HCT116 (cell line): ENCODE results near the gene TRIM31. TPM values are rescaled to one million over a fixed set of nuclear protein-coding genes. Genes with fewer than 3 reads are reported as not detected.

Experiments
- ATAC-seq: fragments of 200-7000 bp; cut with Tn5 transposase; 2 replicates; pipeline ENCODE4 v1.9.1; 2020; ENCODE audit warnings: mild to moderate bottlenecking, moderate library complexity
- BruUV-seq: library from RNA; stranded (reverse); fragments of 400-500 nt; replicated peaks from 2 replicates; lab custom pipeline; 2021; lab: Mats Ljungman, UMichigan
- CTCF ChIA-PET: fragments of 300-600 bp; sonication (Branson Sonifier 250); formaldehyde crosslinking; loops from one replicate; lab custom pipeline; 2021; ENCODE audit warnings: antibody characterized with exemption; lab: Charles Lee
- POLR2A ChIA-PET: fragments of 300-600, 350-600 bp; sonication (Branson Sonifier 250); formaldehyde crosslinking; loops from one replicate; lab custom pipeline; 2021; ENCODE audit warnings: antibody characterized with exemption; lab: Charles Lee
- RAD21 ChIA-PET, 2 experiments: fragments of 300-600 bp; sonication (Branson Sonifier 250); formaldehyde crosslinking; loops; one replicate each; lab custom pipeline; 2023; ENCODE audit warnings: low total read pairs in 2 of 2; ENCODE audit not compliant: uncharacterized antibody in 2 of 2, unreplicated experiment in 2 of 2, low non-redundant PET in 1 of 2; lab: Charles Lee
- DNase-seq: peaks from one replicate; pipeline ENCODE4 v3.0.0-alpha.2; 2010; ENCODE audit warnings: low read depth, low spot score
- H2AFZ ChIP-seq: fragments of 200-600 bp; shearing (Covaris generic), sonication (generic); 2 replicates; pipeline ENCODE4 v1.6.1; 2017; ENCODE audit warnings: low read depth, mixed run types, mixed read lengths, antibody characterized with exemption, low read length; ENCODE audit not compliant: poor library complexity, severe bottlenecking
- H3K27ac ChIP-seq: 2 replicates; pipeline ENCODE4 v1.5.1; 2012; ENCODE audit warnings: low read depth, low read length
- H3K27me3 ChIP-seq: fragments of 200-600 bp; sonication (generic); 2 replicates; pipeline ENCODE4 v1.6.1; 2016; ENCODE audit warnings: mixed run types, low read length, mixed read lengths; ENCODE audit not compliant: insufficient read depth
- H3K36me3 ChIP-seq, 2 experiments: fragments of 200-500 bp in 1 of 2; fragments of 200-600 bp in 1 of 2; sonication (Bioruptor generic) in 1 of 2; sonication (generic) in 1 of 2; 2 replicates each; pipeline versions ENCODE4 v1.5.1 to v1.6.1; 2014 to 2016; ENCODE audit warnings: low read length in 2 of 2, inconsistent platforms in 1 of 2, mixed read lengths in 1 of 2, mixed run types in 1 of 2; ENCODE audit not compliant: insufficient read depth in 2 of 2, control insufficient read depth in 1 of 2
- H3K4me1 ChIP-seq, 2 experiments: fragments of 200-600 bp in 1 of 2; sonication (generic) in 1 of 2; 2 replicates each; pipeline versions ENCODE4 v1.5.1 to v1.6.1; 2012 to 2017; ENCODE audit warnings: low read length in 2 of 2, inconsistent platforms in 1 of 2, mild to moderate bottlenecking in 1 of 2, mixed read lengths in 1 of 2, mixed run types in 1 of 2, moderate library complexity in 1 of 2; ENCODE audit not compliant: insufficient read depth in 2 of 2, control insufficient read depth in 1 of 2
- H3K4me2 ChIP-seq: fragments of 200-600 bp; sonication (generic); 2 replicates; pipeline ENCODE4 v1.6.1; 2017; ENCODE audit warnings: mixed run types, low read length, mixed read lengths
- H3K4me3 ChIP-seq, 2 experiments: fragments of 200-600 bp in 1 of 2; sonication (generic) in 1 of 2; replicated peaks in 1 of 2; 2 replicates each; pipeline ENCODE4 v1.5.1; 2011 to 2016; ENCODE audit warnings: low read length in 2 of 2, control low read depth in 1 of 2, low read depth in 1 of 2, mild to moderate bottlenecking in 1 of 2, mixed read lengths in 1 of 2, mixed run types in 1 of 2
- H3K79me2 ChIP-seq: fragments of 200-600 bp; sonication (generic); 2 replicates; pipeline ENCODE4 v1.6.1; 2017; ENCODE audit warnings: mild to moderate bottlenecking, mixed run types, low read length, moderate library complexity, mixed read lengths; ENCODE audit not compliant: insufficient read depth
- H3K9ac ChIP-seq: fragments of 200-600 bp; sonication (generic); 2 replicates; pipeline ENCODE4 v1.6.1; 2016; ENCODE audit warnings: low read length, mixed read lengths
- H3K9me2 ChIP-seq: fragments of 200-600 bp; sonication (generic), shearing (Covaris generic); 2 replicates; pipeline ENCODE4 v1.6.1; 2017; ENCODE audit warnings: mixed run types, mild to moderate bottlenecking, moderate library complexity; ENCODE audit not compliant: insufficient read depth
- H3K9me3 ChIP-seq, 2 experiments: fragments of 200-500 bp in 1 of 2; fragments of 200-600 bp in 1 of 2; sonication (Bioruptor generic) in 1 of 2; sonication (generic) in 1 of 2; 2 replicates each; pipeline ENCODE4 v1.6.1; 2014 to 2017; ENCODE audit warnings: low read length in 2 of 2, mixed read lengths in 2 of 2, inconsistent platforms in 1 of 2, low read depth in 1 of 2, mild to moderate bottlenecking in 1 of 2, mixed run types in 1 of 2, moderate library complexity in 1 of 2; ENCODE audit not compliant: control insufficient read depth in 1 of 2, insufficient read depth in 1 of 2
- H4K20me1 ChIP-seq: fragments of 200-600 bp; sonication (generic), shearing (Covaris generic); 2 replicates; pipeline ENCODE4 v1.6.1; 2017; ENCODE audit warnings: mixed run types, mild to moderate bottlenecking, moderate library complexity; ENCODE audit not compliant: insufficient read depth
- CEBPB ChIP-seq: IDR thresholded peaks from 2 replicates; pipeline ENCODE4 v1.6.1; 2012; ENCODE audit warnings: low read depth
- EGR1 ChIP-seq: IDR thresholded peaks from 2 replicates; pipeline ENCODE4 v1.6.1; 2012; ENCODE audit warnings: low read depth
- ELF1 ChIP-seq: IDR thresholded peaks from 2 replicates; pipeline ENCODE4 v1.6.1; 2012; ENCODE audit warnings: low read depth, borderline replicate concordance
- EZH2phosphoT487 ChIP-seq: fragments of 200-600 bp; IDR thresholded peaks from 2 replicates; pipeline ENCODE4 v1.6.1; 2018; ENCODE audit warnings: antibody characterized with exemption, borderline replicate concordance
- FOSL1 ChIP-seq: IDR thresholded peaks from 2 replicates; pipeline ENCODE4 v1.6.1; 2012; ENCODE audit warnings: low read depth
- JUND ChIP-seq: IDR thresholded peaks from 2 replicates; pipeline ENCODE4 v1.6.1; 2012
- POLR2AphosphoS5 ChIP-seq: IDR thresholded peaks from 2 replicates; pipeline ENCODE4 v1.6.1; 2011; ENCODE audit warnings: mild to moderate bottlenecking, low read depth, low read length, moderate library complexity
- RAD21 ChIP-seq: IDR thresholded peaks from 2 replicates; pipeline ENCODE4 v1.6.1; 2012; ENCODE audit warnings: low read depth, mild to moderate bottlenecking
- SIN3A ChIP-seq: IDR thresholded peaks from 2 replicates; pipeline ENCODE4 v1.6.1; 2012; ENCODE audit warnings: low read depth
- SRF ChIP-seq: IDR thresholded peaks from 2 replicates; pipeline ENCODE4 v1.6.1; 2012; ENCODE audit warnings: low read depth
- YY1 ChIP-seq: IDR thresholded peaks from 2 replicates; pipeline ENCODE4 v1.6.1; 2011; ENCODE audit warnings: low read length, low read depth, moderate library complexity, mild to moderate bottlenecking; ENCODE audit not compliant: insufficient replicate concordance; ENCODE audit errors: extremely low read depth
- intact Hi-C: fragments of 100-400 bp; cut with micrococcal nuclease; formaldehyde crosslinking; loops from 2 replicates; pipeline ENCODE4 v1.10.0; 2022
- total RNA-seq: library from RNA; stranded (reverse); gene quantifications from one replicate; pipeline ENCODE4 v1.2.1, GENCODE V29; 2021; ENCODE audit not compliant: unreplicated experiment
- TF ChIP-seq, protein P1 (sequence below): IDR thresholded peaks from 2 replicates; pipeline ENCODE4 v1.6.1; 2012
- TF ChIP-seq, protein P2 (sequence below): IDR thresholded peaks from 2 replicates; pipeline ENCODE4 v1.6.1; 2012
- TF ChIP-seq, protein P3 (sequence below): IDR thresholded peaks from 2 replicates; pipeline ENCODE4 v1.6.1; 2011; ENCODE audit warnings: mild to moderate bottlenecking, low read length, moderate library complexity; ENCODE audit not compliant: insufficient replicate concordance; ENCODE audit errors: extremely low read depth
- TF ChIP-seq, protein P4 (sequence below): IDR thresholded peaks from 2 replicates; pipeline ENCODE4 v1.6.1; 2012; ENCODE audit warnings: low read depth

Gene TRIM31
- total RNA-seq, 1 experiment from 2014 or later, result not detected

DNA sequence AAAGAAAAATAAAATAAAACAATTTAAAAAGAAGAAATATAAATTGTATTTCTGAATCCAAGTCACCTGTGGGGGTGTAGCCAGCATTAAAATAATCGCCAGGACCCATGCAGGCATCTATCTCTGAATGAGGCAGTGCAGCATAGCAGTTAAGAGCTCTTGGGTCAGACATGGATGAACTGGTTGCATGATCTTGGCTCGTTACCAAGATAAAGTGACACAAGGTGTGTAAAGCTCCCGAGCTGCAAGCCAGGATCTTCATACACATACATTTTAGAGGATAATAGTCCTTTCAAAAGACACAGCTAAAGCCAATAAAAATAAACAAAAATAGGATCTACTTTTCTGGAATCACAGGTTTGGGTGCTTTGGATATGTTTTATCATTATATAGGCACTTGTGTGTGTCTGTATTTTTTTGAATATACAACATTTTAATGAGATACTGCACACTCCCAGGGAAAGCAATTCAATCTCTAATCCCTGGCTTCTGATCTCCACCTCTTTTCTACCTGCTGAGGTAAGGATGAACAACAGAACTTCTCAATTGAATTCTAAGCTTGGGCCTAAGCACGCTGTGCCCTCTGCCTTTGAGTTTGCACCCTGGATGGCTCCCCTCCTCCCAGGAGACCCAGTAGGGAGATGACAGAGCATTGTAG, 39.3 kb upstream of the TRIM31 start:
- Histone ChIP-seq H3K4me2 (no peak overlapping the region), H3K27me3 (no peaks in the 10 kb centered on the region), H3K9me2 (no peaks in the 10 kb centered on the region), H2AFZ (no peak overlapping the region), H3K4me3 (no peak overlapping the region), H3K9me3 (no peaks in the 10 kb centered on the region), H3K27ac (no peak overlapping the region), H3K4me1 (peaks cover 27 to 31% of the 10 kb centered on the region in 2 experiments), H3K9ac (no peak overlapping the region), H3K36me3 (no peaks in the 10 kb centered on the region), H4K20me1 (no peaks in the 10 kb centered on the region), H3K79me2 (no peaks in the 10 kb centered on the region)
- no peak for ATAC-seq
- BruUV-seq, result no TSS peak
- no peak for TF ChIP-seq POLR2AphosphoS5
- TF ChIP-seq FOSL1, result no peak
- TF ChIP-seq EGR1, result no peak
- no peak for TF ChIP-seq EZH2phosphoT487
- TF ChIP-seq, protein P1, sequence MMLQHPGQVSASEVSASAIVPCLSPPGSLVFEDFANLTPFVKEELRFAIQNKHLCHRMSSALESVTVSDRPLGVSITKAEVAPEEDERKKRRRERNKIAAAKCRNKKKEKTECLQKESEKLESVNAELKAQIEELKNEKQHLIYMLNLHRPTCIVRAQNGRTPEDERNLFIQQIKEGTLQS, result no peak
- TF ChIP-seq SIN3A, result no peak
- TF ChIP-seq RAD21, result no peak
- no peak for TF ChIP-seq SRF
- TF ChIP-seq YY1, result no peak
- no peak for TF ChIP-seq CEBPB
- TF ChIP-seq, protein P2, sequence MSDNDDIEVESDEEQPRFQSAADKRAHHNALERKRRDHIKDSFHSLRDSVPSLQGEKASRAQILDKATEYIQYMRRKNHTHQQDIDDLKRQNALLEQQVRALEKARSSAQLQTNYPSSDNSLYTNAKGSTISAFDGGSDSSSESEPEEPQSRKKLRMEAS, result no peak
- TF ChIP-seq, protein P3, sequence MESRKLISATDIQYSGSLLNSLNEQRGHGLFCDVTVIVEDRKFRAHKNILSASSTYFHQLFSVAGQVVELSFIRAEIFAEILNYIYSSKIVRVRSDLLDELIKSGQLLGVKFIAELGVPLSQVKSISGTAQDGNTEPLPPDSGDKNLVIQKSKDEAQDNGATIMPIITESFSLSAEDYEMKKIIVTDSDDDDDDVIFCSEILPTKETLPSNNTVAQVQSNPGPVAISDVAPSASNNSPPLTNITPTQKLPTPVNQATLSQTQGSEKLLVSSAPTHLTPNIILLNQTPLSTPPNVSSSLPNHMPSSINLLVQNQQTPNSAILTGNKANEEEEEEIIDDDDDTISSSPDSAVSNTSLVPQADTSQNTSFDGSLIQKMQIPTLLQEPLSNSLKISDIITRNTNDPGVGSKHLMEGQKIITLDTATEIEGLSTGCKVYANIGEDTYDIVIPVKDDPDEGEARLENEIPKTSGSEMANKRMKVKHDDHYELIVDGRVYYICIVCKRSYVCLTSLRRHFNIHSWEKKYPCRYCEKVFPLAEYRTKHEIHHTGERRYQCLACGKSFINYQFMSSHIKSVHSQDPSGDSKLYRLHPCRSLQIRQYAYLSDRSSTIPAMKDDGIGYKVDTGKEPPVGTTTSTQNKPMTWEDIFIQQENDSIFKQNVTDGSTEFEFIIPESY, result no peak
- no peak for TF ChIP-seq JUND
- TF ChIP-seq, protein P4, sequence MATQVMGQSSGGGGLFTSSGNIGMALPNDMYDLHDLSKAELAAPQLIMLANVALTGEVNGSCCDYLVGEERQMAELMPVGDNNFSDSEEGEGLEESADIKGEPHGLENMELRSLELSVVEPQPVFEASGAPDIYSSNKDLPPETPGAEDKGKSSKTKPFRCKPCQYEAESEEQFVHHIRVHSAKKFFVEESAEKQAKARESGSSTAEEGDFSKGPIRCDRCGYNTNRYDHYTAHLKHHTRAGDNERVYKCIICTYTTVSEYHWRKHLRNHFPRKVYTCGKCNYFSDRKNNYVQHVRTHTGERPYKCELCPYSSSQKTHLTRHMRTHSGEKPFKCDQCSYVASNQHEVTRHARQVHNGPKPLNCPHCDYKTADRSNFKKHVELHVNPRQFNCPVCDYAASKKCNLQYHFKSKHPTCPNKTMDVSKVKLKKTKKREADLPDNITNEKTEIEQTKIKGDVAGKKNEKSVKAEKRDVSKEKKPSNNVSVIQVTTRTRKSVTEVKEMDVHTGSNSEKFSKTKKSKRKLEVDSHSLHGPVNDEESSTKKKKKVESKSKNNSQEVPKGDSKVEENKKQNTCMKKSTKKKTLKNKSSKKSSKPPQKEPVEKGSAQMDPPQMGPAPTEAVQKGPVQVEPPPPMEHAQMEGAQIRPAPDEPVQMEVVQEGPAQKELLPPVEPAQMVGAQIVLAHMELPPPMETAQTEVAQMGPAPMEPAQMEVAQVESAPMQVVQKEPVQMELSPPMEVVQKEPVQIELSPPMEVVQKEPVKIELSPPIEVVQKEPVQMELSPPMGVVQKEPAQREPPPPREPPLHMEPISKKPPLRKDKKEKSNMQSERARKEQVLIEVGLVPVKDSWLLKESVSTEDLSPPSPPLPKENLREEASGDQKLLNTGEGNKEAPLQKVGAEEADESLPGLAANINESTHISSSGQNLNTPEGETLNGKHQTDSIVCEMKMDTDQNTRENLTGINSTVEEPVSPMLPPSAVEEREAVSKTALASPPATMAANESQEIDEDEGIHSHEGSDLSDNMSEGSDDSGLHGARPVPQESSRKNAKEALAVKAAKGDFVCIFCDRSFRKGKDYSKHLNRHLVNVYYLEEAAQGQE, result no peak
- no peak for TF ChIP-seq ELF1
- ChIA-PET RAD21 (no interaction called here), POLR2A (no interaction called here), CTCF (interaction anchor here (1.0 kb wide), 1 partner anchor 21 kb away, joined by 3 read pairs; no protein-coding TSS in a partner anchor)
- DNase-seq, result no peak
- intact Hi-C loops, result no loop called here
